ENCODE data around the gene PARD3.
"Not testable (repeated sequence)": the region's sequence is repeated elsewhere in the genome, so short reads cannot be mapped to it uniquely, and the experiment has no call there.

PARD3 gene

DNA sequence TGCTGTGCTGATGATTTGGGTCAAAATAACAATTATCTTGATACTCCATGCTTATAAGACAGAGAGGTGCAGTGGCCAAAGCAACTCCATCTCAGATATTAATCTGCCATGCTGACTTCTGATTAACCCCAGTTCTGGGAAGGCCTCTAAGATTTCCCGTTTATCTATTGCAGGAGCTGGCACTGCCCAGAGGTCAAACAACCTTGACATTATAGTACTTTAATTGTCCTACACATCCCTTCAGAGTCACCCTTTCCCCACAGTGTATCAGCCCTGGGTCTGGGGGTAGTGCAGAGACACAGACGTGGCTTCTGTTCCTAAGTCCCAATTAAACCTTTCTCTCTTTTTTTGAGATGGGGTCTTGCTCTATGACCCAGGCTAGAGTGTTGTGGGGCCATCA is 63.8 kb downstream of the PARD3 start:
- DNase-seq (ENCODE audit: extremely low read depth, insufficient read length): no peak
- no peaks in the 10 kb centered on the region for H3K36me3 ChIP-seq (ENCODE audit: control insufficient read depth, insufficient read depth, low read length)
- no peaks in the 10 kb centered on the region; the same call in none of the 2 replicates for H3K27me3 ChIP-seq (replicated peaks; ENCODE audit: control insufficient read depth, insufficient read depth, low read length)
- no peak overlapping the region for H3K4me3 ChIP-seq (replicated peaks; ENCODE audit: low read depth, low read length)
- TF ChIP-seq CTCF (IDR thresholded peaks at IDR 0.05; ENCODE audit: insufficient read depth, low read length, poor library complexity, severe bottlenecking): no peak

- not testable (repeated sequence) for H3K4me3 ChIP-seq (replicated peaks; ENCODE audit: low read depth, low read length); H3K36me3 ChIP-seq (ENCODE audit: control insufficient read depth, insufficient read depth, low read length); H3K27me3 ChIP-seq (replicated peaks; ENCODE audit: control insufficient read depth, insufficient read depth, low read length); DNase-seq (ENCODE audit: extremely low read depth, insufficient read length)
Observed at GRCh38 chr10:34750795-34751194, 64.3 kb downstream of the PARD3 start.

- TF ChIP-seq CTCF (IDR thresholded peaks at IDR 0.05; ENCODE audit: insufficient read depth, low read length, poor library complexity, severe bottlenecking): no peak
- no peak for DNase-seq (ENCODE audit: extremely low read depth, insufficient read length)
- Histone ChIP-seq H3K4me3 (replicated peaks; ENCODE audit: low read depth, low read length) (no peak overlapping the region), H3K27me3 (replicated peaks; ENCODE audit: control insufficient read depth, insufficient read depth, low read length) (no peaks in the 10 kb centered on the region; the same call in none of the 2 replicates), H3K36me3 (ENCODE audit: control insufficient read depth, insufficient read depth, low read length) (no peaks in the 10 kb centered on the region)
Observed at GRCh38 chr10:34748767-34749166, 66.3 kb downstream of the PARD3 start.

DNA sequence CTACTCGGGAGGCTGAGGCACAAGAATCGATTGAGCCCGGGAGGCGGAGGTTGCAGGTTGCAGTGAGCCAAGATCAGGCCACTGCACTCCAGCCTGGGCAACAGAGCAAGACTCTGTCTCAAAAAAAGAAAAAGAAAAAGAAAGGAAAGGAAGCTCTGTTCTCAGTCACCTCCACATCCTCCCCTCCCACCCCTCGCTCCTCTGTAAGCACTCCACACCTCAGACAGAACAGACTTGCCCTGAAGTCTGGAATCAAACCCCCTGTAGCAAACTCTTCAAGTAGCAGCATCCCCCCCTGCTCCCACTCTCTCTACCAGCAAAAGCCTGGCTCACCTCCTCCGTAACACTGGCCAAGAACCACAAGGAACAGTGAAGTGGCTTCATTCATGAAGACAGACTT is 66.7 kb downstream of the PARD3 start:
- no peak for DNase-seq (ENCODE audit: extremely low read depth, insufficient read length)
- no peak for TF ChIP-seq CTCF (IDR thresholded peaks at IDR 0.05; ENCODE audit: insufficient read depth, low read length, poor library complexity, severe bottlenecking)
- Histone ChIP-seq H3K36me3 (ENCODE audit: control insufficient read depth, insufficient read depth, low read length) (no peaks in the 10 kb centered on the region), H3K4me3 (replicated peaks; ENCODE audit: low read depth, low read length) (no peak overlapping the region), H3K27me3 (replicated peaks; ENCODE audit: control insufficient read depth, insufficient read depth, low read length) (no peaks in the 10 kb centered on the region; the same call in none of the 2 replicates)

- H3K4me3 ChIP-seq (replicated peaks; ENCODE audit: low read depth, low read length): no peak overlapping the region
- no peaks in the 10 kb centered on the region for H3K36me3 ChIP-seq (ENCODE audit: control insufficient read depth, insufficient read depth, low read length)
- no peak for TF ChIP-seq CTCF (IDR thresholded peaks at IDR 0.05; ENCODE audit: insufficient read depth, low read length, poor library complexity, severe bottlenecking)
- no peak for DNase-seq (ENCODE audit: extremely low read depth, insufficient read length)
- H3K27me3 ChIP-seq (replicated peaks; ENCODE audit: control insufficient read depth, insufficient read depth, low read length): no peaks in the 10 kb centered on the region; the same call in none of the 2 replicates
Observed at GRCh38 chr10:34746094-34746493, 69.0 kb downstream of the PARD3 start.

DNA sequence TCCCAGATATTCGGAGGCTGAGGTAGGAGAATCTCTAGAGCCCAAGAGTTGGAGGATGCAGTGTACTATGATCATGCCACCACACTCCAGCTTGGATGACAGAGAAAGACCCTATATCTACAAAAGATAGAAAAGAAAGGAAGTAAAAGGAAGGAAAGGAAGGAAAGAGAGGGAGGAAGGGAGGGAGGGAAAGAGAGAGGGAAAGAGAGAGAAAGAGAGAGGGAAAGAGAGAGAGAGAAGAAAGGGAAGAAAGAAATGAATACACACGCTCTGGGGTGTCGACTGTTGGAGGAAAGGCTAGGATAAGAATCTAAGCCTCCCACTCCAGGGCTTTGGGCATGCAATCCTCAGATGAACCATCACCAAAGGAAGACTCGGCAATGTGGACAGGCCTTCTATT is 69.9 kb downstream of the PARD3 start:
- H3K36me3 ChIP-seq (ENCODE audit: control insufficient read depth, insufficient read depth, low read length): no peaks in the 10 kb centered on the region
- no peak for DNase-seq (ENCODE audit: extremely low read depth, insufficient read length)
- TF ChIP-seq CTCF (IDR thresholded peaks at IDR 0.05; ENCODE audit: insufficient read depth, low read length, poor library complexity, severe bottlenecking): no peak

More for the DNA sequence above, 69.9 kb downstream of the PARD3 start:
- no peak overlapping the region for H3K4me3 ChIP-seq (replicated peaks; ENCODE audit: low read depth, low read length)
- H3K27me3 ChIP-seq (replicated peaks; ENCODE audit: control insufficient read depth, insufficient read depth, low read length): no peaks in the 10 kb centered on the region; the same call in none of the 2 replicates

Data from GM06990 (cell line).